Muscle of leg (tissue), 11 donors: Measurements from ENCODE around the gene KIF1A. TPM values are rescaled to one million over a fixed set of nuclear protein-coding genes. Genes with fewer than 3 reads are reported as not detected.
A peak's percentile ranks its signal among the peaks of the same experiment; 100 is the strongest.

ENCODE experiments used
- DNase-seq: peaks from one replicate; pipeline ENCODE4 v3.0.0; 2013
- H3K27ac ChIP-seq: one replicate; pipeline ENCODE4 v1.5.1; 2013; ENCODE audit warnings: mild to moderate bottlenecking, low read length, control low read depth
- H3K27me3 ChIP-seq: one replicate; pipeline ENCODE4 v1.6.1; 2013; ENCODE audit warnings: low read length; ENCODE audit not compliant: control insufficient read depth, insufficient read depth
- H3K36me3 ChIP-seq: one replicate; pipeline ENCODE4 v1.6.1; 2013; ENCODE audit warnings: low read length; ENCODE audit not compliant: control insufficient read depth, insufficient read depth
- H3K4me1 ChIP-seq: one replicate; pipeline ENCODE4 v1.6.1; 2013; ENCODE audit warnings: low read length; ENCODE audit not compliant: control insufficient read depth, insufficient read depth
- H3K4me3 ChIP-seq: one replicate; pipeline ENCODE4 v1.5.1; 2013; ENCODE audit warnings: low read length, control low read depth
- H3K9me3 ChIP-seq: replicated peaks from 2 replicates; pipeline ENCODE4 v1.6.1; 2013; ENCODE audit warnings: low read depth, low read length; ENCODE audit not compliant: control insufficient read depth
- WGBS: methylation state at CpG from one replicate; pipeline ENCODE4 v1.1.5; 2013; ENCODE audit warnings: missing lambda C conversion rate; ENCODE audit not compliant: insufficient coverage; 5-methylcytosine and 5-hydroxymethylcytosine counted together
- polyA plus RNA-seq, 8 donors: library from polyadenylated mRNA; unstranded; fragments of 120-200 nt; gene quantifications; one replicate each; pipeline versions ENCODE4 v1.2.1 to v1.2.3, GENCODE V29; 2013; ENCODE audit warnings: inconsistent platforms in 1 of 8, low replicate concordance in 1 of 8; ENCODE audit not compliant: insufficient read length in 8 of 8, insufficient read depth in 1 of 8
- total RNA-seq: library from RNA; stranded (reverse); fragments of 120-200 nt; gene quantifications from one replicate; pipeline ENCODE4 v1.2.4, GENCODE V29; 2013

Gene KIF1A
- total and polyA plus RNA-seq, 9 donors: 2.2 to 8.6 (median 4.9) TPM

- H3K9me3 ChIP-seq: no peaks in the 10 kb centered on the region
Measured at GRCh38 chr2:240732911-240733622, 87.0 kb downstream of the KIF1A start.

DNA sequence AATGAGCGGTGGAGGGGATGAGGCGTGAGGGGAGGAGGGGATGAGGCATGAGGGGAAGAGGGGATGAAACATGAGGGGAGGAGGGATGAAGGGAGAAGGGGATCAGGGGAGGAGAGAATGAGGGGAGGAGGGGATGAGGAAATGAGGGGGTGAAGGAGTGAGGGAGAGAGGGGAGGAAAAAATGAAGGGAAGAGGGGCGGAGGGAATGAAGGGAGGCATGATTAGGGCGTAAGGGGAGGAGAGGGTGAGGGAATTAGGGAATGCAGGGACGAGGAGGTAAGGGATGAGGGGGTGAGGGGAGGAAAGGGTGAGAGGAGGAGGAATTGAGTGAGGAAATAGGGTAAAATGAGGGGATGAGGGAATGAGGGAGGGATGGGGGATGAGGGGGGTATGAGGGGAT lies 87.8 kb downstream of the KIF1A start:
- Histone ChIP-seq H3K4me1 (peaks cover 36% of the 10 kb centered on the region), H3K4me3 (no peak overlapping the region), H3K36me3 (no peaks in the 10 kb centered on the region), H3K27ac (no peak overlapping the region), H3K27me3 (no peaks in the 10 kb centered on the region), H3K9me3 (no peaks in the 10 kb centered on the region)
- WGBS: 85% methylated on average over 5 of the region's 5 CpGs
- no peak for DNase-seq

More at GRCh38 chr2:240732911-240733622, 87.0 kb downstream of the KIF1A start:
- no peaks in the 10 kb centered on the region for H3K27me3 ChIP-seq
- 76% methylated on average over 7 of the region's 10 CpGs for WGBS
- no peak overlapping the region for H3K4me3 ChIP-seq
- H3K27ac ChIP-seq: no peak overlapping the region
- no peak for DNase-seq
- peaks cover 36% of the 10 kb centered on the region for H3K4me1 ChIP-seq
- H3K36me3 ChIP-seq: no peaks in the 10 kb centered on the region

DNA sequence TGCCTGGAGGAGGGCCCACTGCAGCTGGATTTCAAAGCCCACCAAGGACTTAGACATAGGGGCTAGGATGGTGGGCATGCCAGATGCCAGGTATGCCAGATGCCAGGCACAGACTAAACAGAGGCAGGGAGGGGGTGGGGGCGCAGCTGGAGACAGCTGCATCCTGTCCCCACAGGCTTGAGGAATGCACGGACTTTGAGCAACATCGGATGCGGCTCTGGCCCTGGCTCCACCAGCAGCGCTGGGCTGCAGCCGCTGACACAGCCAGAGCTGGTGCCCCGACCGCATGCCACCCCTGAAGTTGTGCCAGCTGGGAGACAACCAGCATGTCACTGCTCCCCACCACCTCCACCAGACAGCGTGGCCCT lies 88.9 kb downstream of the KIF1A start:
- Histone ChIP-seq H3K27ac (peak overlapping the region; percentile 55), H3K9me3 (no peaks in the 10 kb centered on the region), H3K36me3 (no peaks in the 10 kb centered on the region), H3K4me3 (no peak overlapping the region), H3K4me1 (peaks cover 36% of the 10 kb centered on the region), H3K27me3 (no peaks in the 10 kb centered on the region)
- peak; percentile 68 for DNase-seq
- 21% methylated on average over 9 of the region's 9 CpGs for WGBS

DNA sequence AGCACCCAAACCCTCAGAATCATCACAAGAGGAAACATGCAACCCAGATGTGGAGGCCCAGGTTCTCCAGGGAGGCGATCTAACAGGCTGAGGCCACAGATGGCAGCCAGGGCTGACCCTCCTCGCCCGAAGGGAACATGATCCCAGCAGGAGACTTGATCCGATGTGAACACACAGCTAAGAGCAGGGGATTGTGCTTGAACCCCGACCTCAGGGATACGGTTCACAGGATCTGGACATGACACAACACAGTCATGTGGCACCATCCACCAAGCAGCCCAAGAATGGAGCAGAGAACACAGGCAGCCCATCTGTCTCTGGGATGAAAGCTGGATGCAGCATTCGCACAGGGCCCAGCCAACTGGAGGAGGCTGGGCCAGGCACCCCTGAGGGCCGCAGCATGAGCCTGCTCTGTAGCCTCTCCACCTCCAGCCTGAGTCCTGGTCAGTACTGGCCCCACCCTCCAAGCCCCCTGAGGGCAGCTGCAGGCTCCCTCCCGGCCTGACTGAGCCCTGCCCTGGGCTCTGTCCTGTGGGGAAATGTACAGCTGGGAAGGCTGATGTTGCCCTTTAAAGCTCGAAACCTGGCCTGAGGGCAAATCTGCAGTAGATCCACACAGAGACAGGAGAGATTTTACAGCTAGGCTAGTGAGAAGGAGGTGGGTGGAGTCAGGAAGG lies 89.4 kb downstream of the KIF1A start:
- H3K9me3 ChIP-seq: no peaks in the 10 kb centered on the region
- no peaks in the 10 kb centered on the region for H3K27me3 ChIP-seq
- DNase-seq: no peak
- H3K27ac ChIP-seq: peak overlapping the region; percentile 55
- WGBS: 48% methylated on average over 8 of the region's 10 CpGs
- H3K36me3 ChIP-seq: no peaks in the 10 kb centered on the region
- H3K4me1 ChIP-seq: peaks cover 36% of the 10 kb centered on the region
- no peak overlapping the region for H3K4me3 ChIP-seq

- H3K4me1 ChIP-seq: peaks cover 29% of the 10 kb centered on the region
- H3K27ac ChIP-seq: no peak overlapping the region
- no peak overlapping the region for H3K4me3 ChIP-seq
- DNase-seq: no peak
- H3K36me3 ChIP-seq: no peaks in the 10 kb centered on the region
- WGBS: 73% methylated on average over 7 of the region's 7 CpGs
- H3K27me3 ChIP-seq: no peaks in the 10 kb centered on the region
- H3K9me3 ChIP-seq: no peaks in the 10 kb centered on the region
Measured at GRCh38 chr2:240728827-240729226, 91.2 kb downstream of the KIF1A start.

- no peak for DNase-seq
- 89% methylated on average over 10 of the region's 10 CpGs for WGBS
- H3K9me3 ChIP-seq: no peaks in the 10 kb centered on the region
- no peaks in the 10 kb centered on the region for H3K27me3 ChIP-seq
- peaks cover 27% of the 10 kb centered on the region for H3K4me1 ChIP-seq
- no peak overlapping the region for H3K4me3 ChIP-seq
- H3K27ac ChIP-seq: no peak overlapping the region
- H3K36me3 ChIP-seq: no peaks in the 10 kb centered on the region
Measured at GRCh38 chr2:240728361-240728760, 91.7 kb downstream of the KIF1A start.

DNA sequence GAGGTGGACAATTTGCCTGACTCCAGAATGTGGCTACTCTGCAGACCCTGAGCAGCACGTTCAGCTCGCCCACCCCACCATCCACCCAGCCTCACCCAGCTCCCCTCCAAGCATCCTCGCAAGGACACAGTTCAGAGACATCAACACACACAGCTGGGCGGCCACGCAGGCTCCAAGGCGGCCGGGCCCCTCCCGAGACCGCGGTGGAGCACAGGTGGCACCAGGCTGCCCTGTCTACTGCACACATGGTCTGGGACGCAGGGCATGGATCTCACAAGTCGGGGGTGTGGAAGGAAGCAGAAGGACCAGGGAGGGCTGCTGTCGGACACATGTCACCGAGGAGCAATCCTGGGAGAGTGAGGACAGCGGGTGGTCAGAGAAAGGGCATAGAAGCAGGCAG lies 92.1 kb downstream of the KIF1A start:
- 77% methylated on average over 15 of the region's 15 CpGs for WGBS
- no peak for DNase-seq
- H3K4me3 ChIP-seq: no peak overlapping the region
- no peaks in the 10 kb centered on the region for H3K9me3 ChIP-seq
- H3K36me3 ChIP-seq: no peaks in the 10 kb centered on the region
- H3K4me1 ChIP-seq: peaks cover 24% of the 10 kb centered on the region
- no peak overlapping the region for H3K27ac ChIP-seq
- no peaks in the 10 kb centered on the region for H3K27me3 ChIP-seq

GRCh38 chr2:240727439-240727838 lies 92.6 kb downstream of the KIF1A start:
- WGBS: 89% methylated on average over 9 of the region's 14 CpGs
- Histone ChIP-seq H3K27me3 (no peaks in the 10 kb centered on the region), H3K4me1 (peaks cover 24% of the 10 kb centered on the region), H3K36me3 (no peaks in the 10 kb centered on the region), H3K27ac (no peak overlapping the region), H3K9me3 (no peaks in the 10 kb centered on the region), H3K4me3 (no peak overlapping the region)
- DNase-seq: no peak

DNA sequence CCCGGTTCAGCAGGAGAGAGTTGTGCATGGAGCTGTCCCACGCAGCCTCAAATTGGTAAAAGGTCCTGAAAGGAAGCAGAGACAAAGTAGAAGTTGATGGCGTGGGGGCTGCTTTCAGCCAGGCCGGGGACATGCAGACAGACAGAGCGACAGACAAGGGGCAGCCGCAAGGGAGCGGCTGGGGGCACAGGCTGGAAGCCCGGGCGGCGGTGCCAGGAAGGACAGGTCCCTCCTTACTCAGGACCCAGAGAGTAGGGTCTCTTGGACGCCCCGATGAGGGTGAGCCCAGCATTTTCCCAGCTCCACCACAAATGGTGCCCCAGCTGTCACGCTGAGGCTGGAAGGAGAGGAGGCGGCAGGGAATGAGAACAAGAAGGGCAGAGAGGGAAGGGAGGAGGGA lies 93.1 kb downstream of the KIF1A start:
- H3K36me3 ChIP-seq: no peaks in the 10 kb centered on the region
- no peaks in the 10 kb centered on the region for H3K27me3 ChIP-seq
- WGBS: 92% methylated on average over 14 of the region's 14 CpGs
- no peak overlapping the region for H3K4me3 ChIP-seq
- H3K27ac ChIP-seq: no peak overlapping the region
- peaks cover 24% of the 10 kb centered on the region for H3K4me1 ChIP-seq
- no peak for DNase-seq
- H3K9me3 ChIP-seq: no peaks in the 10 kb centered on the region

GRCh38 chr2:240725671-240726070 lies 94.3 kb downstream of the KIF1A start:
- Histone ChIP-seq H3K27ac (no peak overlapping the region), H3K4me1 (peaks cover 14% of the 10 kb centered on the region), H3K9me3 (no peaks in the 10 kb centered on the region), H3K4me3 (no peak overlapping the region), H3K27me3 (no peaks in the 10 kb centered on the region), H3K36me3 (no peaks in the 10 kb centered on the region)
- WGBS: no CpG with 5 or more reads among the region's 7 CpGs
- DNase-seq: no peak
